Measurements from ENCODE around the gene CRTC1. TPM values are rescaled to one million over a fixed set of nuclear protein-coding genes. Genes with fewer than 3 reads are reported as not detected.
"Not testable (repeated sequence)": the region's sequence is repeated elsewhere in the genome, so short reads cannot be mapped to it uniquely, and the experiment has no call there.

CRTC1 gene
- total RNA-seq, 4 donors from 2014 or later = 2.4 to 17.5 (median 6.7) TPM

DNA sequence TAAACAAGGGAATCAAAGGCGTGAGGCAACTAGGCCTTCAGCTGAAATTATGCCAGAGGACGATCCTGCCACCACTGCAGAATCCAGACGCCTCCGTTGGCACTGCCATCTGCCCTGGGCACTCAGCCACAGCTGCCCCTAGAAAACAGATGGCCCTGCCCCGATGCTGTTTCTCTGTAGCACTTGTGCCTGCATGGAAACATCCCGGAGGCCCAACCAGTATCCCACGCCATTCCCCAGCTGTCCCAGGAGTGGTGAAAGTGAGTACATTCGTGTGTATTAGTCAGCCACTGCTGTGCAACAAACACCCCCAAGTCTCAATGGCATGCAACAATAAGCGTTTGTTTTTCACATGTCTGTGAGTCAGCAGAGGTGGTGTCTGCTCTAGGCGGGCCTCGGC, 8.9 kb upstream of the CRTC1 start:
- H3K36me3 ChIP-seq = no peaks in the 10 kb centered on the region
- H3K9me3 ChIP-seq = no peaks in the 10 kb centered on the region
- H3K27ac ChIP-seq = no peak overlapping the region
- DNase-seq = no peak
- peaks cover 0 to 12% of the 10 kb centered on the region in 2 donors for H3K4me1 ChIP-seq
- no peaks in the 10 kb centered on the region for H3K27me3 ChIP-seq
- H3K4me3 ChIP-seq = no peak overlapping the region
- TF ChIP-seq, protein P1, sequence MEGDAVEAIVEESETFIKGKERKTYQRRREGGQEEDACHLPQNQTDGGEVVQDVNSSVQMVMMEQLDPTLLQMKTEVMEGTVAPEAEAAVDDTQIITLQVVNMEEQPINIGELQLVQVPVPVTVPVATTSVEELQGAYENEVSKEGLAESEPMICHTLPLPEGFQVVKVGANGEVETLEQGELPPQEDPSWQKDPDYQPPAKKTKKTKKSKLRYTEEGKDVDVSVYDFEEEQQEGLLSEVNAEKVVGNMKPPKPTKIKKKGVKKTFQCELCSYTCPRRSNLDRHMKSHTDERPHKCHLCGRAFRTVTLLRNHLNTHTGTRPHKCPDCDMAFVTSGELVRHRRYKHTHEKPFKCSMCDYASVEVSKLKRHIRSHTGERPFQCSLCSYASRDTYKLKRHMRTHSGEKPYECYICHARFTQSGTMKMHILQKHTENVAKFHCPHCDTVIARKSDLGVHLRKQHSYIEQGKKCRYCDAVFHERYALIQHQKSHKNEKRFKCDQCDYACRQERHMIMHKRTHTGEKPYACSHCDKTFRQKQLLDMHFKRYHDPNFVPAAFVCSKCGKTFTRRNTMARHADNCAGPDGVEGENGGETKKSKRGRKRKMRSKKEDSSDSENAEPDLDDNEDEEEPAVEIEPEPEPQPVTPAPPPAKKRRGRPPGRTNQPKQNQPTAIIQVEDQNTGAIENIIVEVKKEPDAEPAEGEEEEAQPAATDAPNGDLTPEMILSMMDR (IDR thresholded peaks at IDR 0.05) = no peak
- no peak for TF ChIP-seq POLR2A (IDR thresholded peaks at IDR 0.05)
- intact Hi-C loops (cut with DNase I; ENCODE audit: low total_unique reads) = no loop called here

DNA sequence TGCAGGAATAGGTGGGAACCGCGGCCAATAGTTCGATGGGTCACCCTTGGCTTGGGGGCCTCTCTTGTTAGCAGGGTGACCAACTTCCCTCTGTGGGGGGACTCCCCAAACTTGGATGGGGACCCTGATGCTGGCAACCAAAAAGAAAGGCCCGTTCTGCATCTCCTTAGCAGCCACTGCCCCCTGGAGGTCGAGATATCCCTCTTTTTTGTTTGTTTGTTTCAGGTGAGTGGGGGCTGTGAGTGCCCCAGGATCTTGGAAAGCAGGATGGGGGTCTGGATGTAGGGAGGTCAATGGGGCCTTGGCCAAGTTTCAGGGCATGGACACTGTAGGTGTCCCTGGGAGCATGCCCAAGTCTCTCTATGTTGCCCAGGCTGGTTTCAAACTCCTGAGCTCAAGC, 7.7 kb upstream of the CRTC1 start:
- no peak for DNase-seq
- H3K27ac ChIP-seq = no peak overlapping the region
- H3K4me3 ChIP-seq = no peak overlapping the region
- peaks cover 0 to 8% of the 10 kb centered on the region in 2 donors for H3K4me1 ChIP-seq
- H3K36me3 ChIP-seq = no peaks in the 10 kb centered on the region
- no peaks in the 10 kb centered on the region for H3K9me3 ChIP-seq
- no peaks in the 10 kb centered on the region for H3K27me3 ChIP-seq
- intact Hi-C loops (cut with DNase I; ENCODE audit: low total_unique reads) = no loop called here
- TF ChIP-seq POLR2A (IDR thresholded peaks at IDR 0.05) = no peak
- TF ChIP-seq, protein P1 (IDR thresholded peaks at IDR 0.05) = peak in 2 of 4 experiments; percentile 11 to 17

- intact Hi-C loops (cut with DNase I; ENCODE audit: low total_unique reads) = no loop called here
- peaks cover 0 to 8% of the 10 kb centered on the region in 2 donors for H3K4me1 ChIP-seq
- H3K9me3 ChIP-seq = no peaks in the 10 kb centered on the region
- DNase-seq = no peak
- no peaks in the 10 kb centered on the region for H3K27me3 ChIP-seq
- no peak overlapping the region for H3K4me3 ChIP-seq
- no peaks in the 10 kb centered on the region for H3K36me3 ChIP-seq
- TF ChIP-seq, protein P1 (IDR thresholded peaks at IDR 0.05) = no peak
- no peak for TF ChIP-seq POLR2A (IDR thresholded peaks at IDR 0.05)
- no peak overlapping the region for H3K27ac ChIP-seq
Observed at GRCh38 chr19:18676692-18677091, 6.8 kb upstream of the CRTC1 start.

- TF ChIP-seq POLR2A (IDR thresholded peaks at IDR 0.05) = no peak
- TF ChIP-seq, protein P1 (IDR thresholded peaks at IDR 0.05) = no peak
- no peak overlapping the region for H3K4me3 ChIP-seq
- peaks cover 0 to 8% of the 10 kb centered on the region in 2 donors for H3K4me1 ChIP-seq
- no peak for DNase-seq
- H3K36me3 ChIP-seq = no peaks in the 10 kb centered on the region
- intact Hi-C loops (cut with DNase I; ENCODE audit: low total_unique reads) = no loop called here
- no peaks in the 10 kb centered on the region for H3K27me3 ChIP-seq
- no peak overlapping the region for H3K27ac ChIP-seq
- no peaks in the 10 kb centered on the region for H3K9me3 ChIP-seq
Observed at GRCh38 chr19:18677156-18677555, 6.3 kb upstream of the CRTC1 start.

DNA sequence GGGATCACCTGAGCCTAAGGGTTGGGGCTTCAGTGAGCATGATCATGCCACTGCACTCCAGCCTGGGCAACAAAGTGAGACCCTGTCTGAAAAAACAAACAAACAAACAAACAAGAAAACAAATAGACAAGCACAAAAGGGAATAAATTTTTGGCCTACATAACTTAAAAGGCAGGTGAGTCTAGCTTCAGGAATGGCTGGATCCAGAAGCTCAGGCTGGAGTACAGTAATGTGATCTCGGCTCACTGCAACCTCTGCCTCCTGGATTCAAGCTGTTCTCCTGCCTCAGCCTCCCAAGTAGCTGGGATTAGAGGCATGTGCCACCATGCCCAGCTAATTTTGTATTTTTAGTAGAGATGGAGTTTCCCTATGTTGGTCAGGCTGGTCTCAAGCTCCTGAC, 3.3 kb upstream of the CRTC1 start:
- H3K36me3 ChIP-seq; H3K4me3 ChIP-seq; H3K9me3 ChIP-seq; DNase-seq; H3K27ac ChIP-seq; H3K4me1 ChIP-seq; H3K27me3 ChIP-seq; intact Hi-C loops (cut with DNase I; ENCODE audit: low total_unique reads): not testable (repeated sequence)

- Histone ChIP-seq H3K36me3 (no peaks in the 10 kb centered on the region), H3K4me1 (peaks cover 0 to 7% of the 10 kb centered on the region in 2 donors), H3K4me3 (peak overlapping the region in 1 of 2 donors; percentile 29), H3K9me3 (no peaks in the 10 kb centered on the region), H3K27me3 (no peaks in the 10 kb centered on the region), H3K27ac (peak overlapping the region in 1 of 2 donors; percentile 71)
- no peak for TF ChIP-seq POLR2A (IDR thresholded peaks at IDR 0.05)
- TF ChIP-seq, protein P1 (IDR thresholded peaks at IDR 0.05) = no peak
- no peak for DNase-seq
- intact Hi-C loops (cut with DNase I; ENCODE audit: low total_unique reads) = no loop called here
Observed at GRCh38 chr19:18682807-18683108, 722 bp upstream of the CRTC1 start.

All from uterus (tissue), 4 donors.